Colonic mucosa (tissue), 4 donors: Measurements from ENCODE around the gene TRAPPC12. TPM values are rescaled to one million over a fixed set of nuclear protein-coding genes. Genes with fewer than 3 reads are reported as not detected.

Source experiments
- DNase-seq: peaks from one replicate; pipeline ENCODE4 v3.0.0-alpha.2; 2020
- H3K27ac ChIP-seq: fragments of 200-600 bp; one replicate; pipeline ENCODE4 v1.8.0; 2021
- H3K27me3 ChIP-seq: fragments of 200-600 bp; one replicate; pipeline ENCODE4 v1.8.0; 2021
- H3K36me3 ChIP-seq: fragments of 200-600 bp; one replicate; pipeline ENCODE4 v1.8.0; 2021
- H3K4me1 ChIP-seq: fragments of 200-600 bp; one replicate; pipeline ENCODE4 v1.8.0; 2021; ENCODE audit warnings: mild to moderate bottlenecking
- H3K4me3 ChIP-seq: fragments of 200-600 bp; one replicate; pipeline ENCODE4 v1.8.0; 2021
- H3K9ac ChIP-seq, 2 donors: one replicate each; pipeline ENCODE4 v1.7.0; 2013; ENCODE audit warnings: control low read depth in 2 of 2, low read depth in 2 of 2, low read length in 2 of 2
- H3K9me3 ChIP-seq: fragments of 200-600 bp; one replicate; pipeline ENCODE4 v1.8.0; 2021
- intact Hi-C: fragments of 100-400 bp; cut with DNase I; formaldehyde crosslinking; loops from one replicate; pipeline ENCODE4 v1.14.1; 2022
- total RNA-seq, 2 donors: library from RNA; stranded (reverse); fragmentation: NEBNext Ultra II Directional in 1 of 2; extraction: Animal tissue kit (Norgen Biotek cat#: 25700) in 1 of 2; gene quantifications; one replicate each; pipeline ENCODE4 v1.2.1, GENCODE V29; 2021
- TF ChIP-seq, protein P1 (sequence below): fragments of 200-600 bp; IDR thresholded peaks from one replicate; pipeline ENCODE4 v1.8.0; 2022; ENCODE audit warnings: antibody characterized with exemption, mild to moderate bottlenecking
- donor health status: healthy.
- donor health status: DM: no; HTN: no; CAD: no.
- donor health status: DM: no; HTN: no; CAD: no.

TRAPPC12 gene
- total RNA-seq, 2 donors from 2014 or later = 59.1 to 91.5 TPM

DNA sequence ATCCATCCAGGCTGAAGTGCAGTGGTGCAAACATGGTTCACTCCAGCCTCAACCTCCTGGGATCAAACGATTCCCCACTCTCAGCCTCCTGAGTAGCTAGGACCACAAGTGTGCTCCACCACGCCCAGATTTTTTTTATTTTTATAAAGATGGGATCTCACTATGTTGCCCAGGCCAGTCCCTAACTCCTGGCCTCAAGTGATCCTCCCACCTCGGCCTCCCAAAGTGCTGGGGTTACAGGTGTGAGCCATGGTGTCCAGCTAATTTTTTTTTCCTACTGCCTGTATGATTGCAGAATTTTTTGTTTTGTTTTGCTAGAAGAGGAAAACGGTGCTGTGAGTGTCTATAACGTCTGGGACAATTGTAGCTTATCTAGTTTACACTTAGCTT, 101.5 kb downstream of the TRAPPC12 start:
- intact Hi-C loops = no loop called here
- no peak for DNase-seq
- H3K36me3 ChIP-seq = peaks cover 5% of the 10 kb centered on the region

DNA sequence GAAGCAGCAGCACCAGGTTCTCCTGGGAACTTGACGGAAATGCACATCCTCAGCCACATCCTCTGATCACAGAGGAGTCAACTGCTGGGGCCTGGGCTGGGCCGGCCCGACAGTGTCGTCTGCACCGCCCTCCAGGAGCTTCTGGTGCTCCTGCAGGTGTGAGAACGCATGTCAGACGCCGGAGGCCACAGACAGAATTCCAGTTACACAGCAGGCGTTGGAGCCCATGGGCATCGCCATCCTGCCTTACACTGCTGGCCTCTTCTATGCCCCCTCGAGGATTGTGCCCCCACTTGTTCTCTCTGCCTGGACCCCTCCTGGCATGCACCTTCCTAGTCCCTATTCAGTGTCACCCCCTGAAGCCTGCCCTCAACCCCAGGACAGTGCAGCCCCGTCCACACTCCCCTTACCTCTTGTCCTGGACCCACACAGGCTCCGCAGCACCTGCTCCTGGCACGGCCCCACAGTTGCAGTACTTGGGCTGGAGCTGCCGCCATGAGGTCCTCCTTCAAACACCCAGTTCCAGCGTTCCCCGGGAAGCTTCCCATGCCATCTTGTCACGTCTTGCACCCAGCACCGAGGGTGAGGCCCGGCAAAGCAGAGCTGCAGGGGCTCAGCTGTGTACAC, 102.4 kb downstream of the TRAPPC12 start:
- peaks cover 5% of the 10 kb centered on the region for H3K36me3 ChIP-seq
- intact Hi-C loops = no loop called here
- H3K9ac ChIP-seq = no peak overlapping the region
- H3K27ac ChIP-seq = no peak overlapping the region
- TF ChIP-seq, protein P1, sequence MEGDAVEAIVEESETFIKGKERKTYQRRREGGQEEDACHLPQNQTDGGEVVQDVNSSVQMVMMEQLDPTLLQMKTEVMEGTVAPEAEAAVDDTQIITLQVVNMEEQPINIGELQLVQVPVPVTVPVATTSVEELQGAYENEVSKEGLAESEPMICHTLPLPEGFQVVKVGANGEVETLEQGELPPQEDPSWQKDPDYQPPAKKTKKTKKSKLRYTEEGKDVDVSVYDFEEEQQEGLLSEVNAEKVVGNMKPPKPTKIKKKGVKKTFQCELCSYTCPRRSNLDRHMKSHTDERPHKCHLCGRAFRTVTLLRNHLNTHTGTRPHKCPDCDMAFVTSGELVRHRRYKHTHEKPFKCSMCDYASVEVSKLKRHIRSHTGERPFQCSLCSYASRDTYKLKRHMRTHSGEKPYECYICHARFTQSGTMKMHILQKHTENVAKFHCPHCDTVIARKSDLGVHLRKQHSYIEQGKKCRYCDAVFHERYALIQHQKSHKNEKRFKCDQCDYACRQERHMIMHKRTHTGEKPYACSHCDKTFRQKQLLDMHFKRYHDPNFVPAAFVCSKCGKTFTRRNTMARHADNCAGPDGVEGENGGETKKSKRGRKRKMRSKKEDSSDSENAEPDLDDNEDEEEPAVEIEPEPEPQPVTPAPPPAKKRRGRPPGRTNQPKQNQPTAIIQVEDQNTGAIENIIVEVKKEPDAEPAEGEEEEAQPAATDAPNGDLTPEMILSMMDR = no peak
- no peak overlapping the region for H3K4me3 ChIP-seq
- no peaks in the 10 kb centered on the region for H3K27me3 ChIP-seq
- no peaks in the 10 kb centered on the region for H3K4me1 ChIP-seq
- no peak for DNase-seq
- H3K9me3 ChIP-seq = no peaks in the 10 kb centered on the region

More for the DNA sequence above, 101.5 kb downstream of the TRAPPC12 start:
- no peak overlapping the region for H3K9ac ChIP-seq
- no peaks in the 10 kb centered on the region for H3K4me1 ChIP-seq
- H3K9me3 ChIP-seq = no peaks in the 10 kb centered on the region
- no peak overlapping the region for H3K27ac ChIP-seq
- no peak overlapping the region for H3K4me3 ChIP-seq
- no peaks in the 10 kb centered on the region for H3K27me3 ChIP-seq
- TF ChIP-seq, protein P1 = no peak

DNA sequence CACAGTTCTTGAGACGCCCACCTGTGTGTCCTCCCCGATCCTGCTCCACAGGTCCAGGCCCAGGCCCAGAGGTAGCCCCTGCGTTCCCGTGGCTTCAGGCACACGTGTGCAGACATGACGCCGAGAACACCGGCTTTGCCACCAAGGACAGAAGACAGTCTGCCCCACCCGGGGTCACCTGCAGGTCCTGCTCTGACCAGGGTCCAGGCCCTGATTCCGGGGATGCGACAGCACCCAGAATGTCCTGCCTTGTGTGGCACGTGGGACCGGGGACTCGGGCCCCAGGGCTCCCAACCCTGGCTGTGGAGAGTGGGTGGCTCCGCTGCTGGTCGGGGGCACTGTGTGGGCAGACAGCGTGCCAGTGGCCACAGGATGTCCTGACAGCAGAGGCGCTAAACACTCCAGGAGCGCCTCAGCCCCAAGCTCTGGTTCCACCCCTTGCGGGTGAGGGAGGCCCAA, 102.9 kb downstream of the TRAPPC12 start:
- no peaks in the 10 kb centered on the region for H3K27me3 ChIP-seq
- no peak overlapping the region for H3K4me3 ChIP-seq
- no peak for DNase-seq
- H3K9ac ChIP-seq = no peak overlapping the region
- no peaks in the 10 kb centered on the region for H3K9me3 ChIP-seq
- H3K4me1 ChIP-seq = no peaks in the 10 kb centered on the region
- H3K36me3 ChIP-seq = peaks cover 5% of the 10 kb centered on the region
- intact Hi-C loops = no loop called here
- TF ChIP-seq, protein P1 = no peak
- H3K27ac ChIP-seq = no peak overlapping the region

DNA sequence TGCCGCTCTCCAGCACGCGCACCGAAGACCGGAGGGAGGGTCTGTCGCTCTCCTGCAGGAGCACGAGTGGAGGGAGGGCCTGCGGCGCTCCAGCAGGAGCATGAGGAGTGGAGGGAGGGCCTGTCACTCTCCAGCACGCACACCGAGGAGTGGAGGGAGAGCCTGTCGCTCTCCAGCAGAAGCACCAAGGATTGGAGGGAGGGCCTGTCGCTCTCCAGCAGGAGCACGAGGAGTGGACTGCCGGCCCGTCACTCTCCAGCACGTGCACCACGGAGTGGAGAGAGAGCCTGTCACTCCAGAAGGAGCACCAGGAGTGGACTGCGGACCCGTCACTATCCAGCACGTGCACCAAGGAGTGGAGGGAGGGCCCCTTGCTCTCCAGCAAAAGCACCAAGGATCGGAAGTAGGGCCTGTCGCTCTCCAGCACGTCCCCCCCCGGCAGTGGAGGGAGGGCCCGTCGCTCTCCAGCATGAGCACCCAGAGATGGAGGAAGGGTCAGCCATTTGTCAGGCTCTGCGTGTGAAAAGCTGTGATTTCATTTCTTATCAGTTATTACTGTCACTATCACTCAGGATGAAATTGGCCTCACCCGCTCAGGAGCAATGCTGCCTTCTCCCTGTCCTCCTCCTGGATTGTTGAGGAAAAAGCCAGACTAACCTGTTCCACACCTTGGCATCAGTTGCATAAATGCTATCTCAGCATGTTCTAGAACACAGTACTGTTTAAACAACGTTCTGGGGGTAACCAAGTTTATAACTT, 103.9 kb downstream of the TRAPPC12 start:
- intact Hi-C loops = no loop called here
- H3K27ac ChIP-seq = no peak overlapping the region
- no peaks in the 10 kb centered on the region for H3K27me3 ChIP-seq
- DNase-seq = no peak
- no peak overlapping the region for H3K4me3 ChIP-seq
- H3K9ac ChIP-seq = no peak overlapping the region
- H3K9me3 ChIP-seq = no peaks in the 10 kb centered on the region
- TF ChIP-seq, protein P1 = no peak
- H3K4me1 ChIP-seq = no peaks in the 10 kb centered on the region
- H3K36me3 ChIP-seq = peaks cover 5% of the 10 kb centered on the region

DNA sequence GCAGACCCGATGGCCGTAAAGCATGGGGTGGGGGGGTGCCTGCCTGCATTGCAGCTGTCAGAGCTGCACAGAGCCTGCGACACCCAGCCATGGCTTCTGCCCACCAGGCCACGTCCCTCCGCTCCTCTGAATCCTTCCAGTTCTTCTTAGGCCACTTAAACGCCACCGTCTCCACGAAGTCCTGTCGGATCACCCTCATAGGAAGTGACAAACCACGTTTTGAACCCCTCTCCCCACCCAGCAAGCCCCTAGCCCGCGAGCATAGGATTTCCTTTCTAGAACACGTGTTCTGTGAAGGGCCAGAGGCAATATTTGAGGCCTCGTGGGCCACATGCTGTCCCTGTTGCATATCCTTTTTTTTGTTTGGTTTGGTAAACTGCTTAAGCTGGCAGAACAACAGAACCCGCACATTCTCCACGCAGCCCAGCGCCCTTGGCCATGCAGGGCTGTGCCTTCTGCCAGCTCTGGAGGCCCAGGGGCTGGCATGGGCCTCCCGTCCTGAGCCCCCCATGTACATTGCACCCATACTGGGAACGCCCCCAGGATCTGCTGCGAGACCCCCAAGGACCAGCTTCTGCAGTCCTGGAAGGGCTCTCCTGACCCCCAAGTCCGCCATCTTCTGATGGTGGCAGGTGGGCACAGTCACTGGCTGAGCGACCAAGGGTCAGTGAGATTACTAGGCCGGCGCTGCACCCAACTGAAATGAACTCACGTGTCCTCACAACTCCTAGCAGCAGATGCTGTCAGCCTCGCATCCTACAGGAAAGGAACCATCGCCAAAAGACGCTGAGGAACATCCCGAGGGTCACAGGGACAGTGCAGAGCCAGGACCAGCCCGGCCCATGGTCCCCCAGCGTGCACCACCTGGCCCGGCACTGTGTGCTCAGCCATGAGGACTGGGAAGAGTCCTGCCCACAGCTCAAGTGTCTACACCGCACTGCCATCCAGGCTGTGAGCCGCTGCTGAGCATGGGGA, 104.8 kb downstream of the TRAPPC12 start:
- H3K9me3 ChIP-seq = no peaks in the 10 kb centered on the region
- DNase-seq = no peak
- H3K4me1 ChIP-seq = no peaks in the 10 kb centered on the region
- H3K27ac ChIP-seq = no peak overlapping the region
- TF ChIP-seq, protein P1 = no peak
- H3K9ac ChIP-seq = no peak overlapping the region
- intact Hi-C loops = no loop called here
- H3K36me3 ChIP-seq = no peaks in the 10 kb centered on the region
- H3K4me3 ChIP-seq = no peak overlapping the region
- H3K27me3 ChIP-seq = no peaks in the 10 kb centered on the region
